ENCODE measurements around the gene MPDZ. TPM values are rescaled to one million over a fixed set of nuclear protein-coding genes. Genes with fewer than 3 reads are reported as not detected.

The MPDZ gene
- total RNA-seq, 4 donors from 2014 or later, result 59.5 to 105 (median 74.3) TPM

DNA sequence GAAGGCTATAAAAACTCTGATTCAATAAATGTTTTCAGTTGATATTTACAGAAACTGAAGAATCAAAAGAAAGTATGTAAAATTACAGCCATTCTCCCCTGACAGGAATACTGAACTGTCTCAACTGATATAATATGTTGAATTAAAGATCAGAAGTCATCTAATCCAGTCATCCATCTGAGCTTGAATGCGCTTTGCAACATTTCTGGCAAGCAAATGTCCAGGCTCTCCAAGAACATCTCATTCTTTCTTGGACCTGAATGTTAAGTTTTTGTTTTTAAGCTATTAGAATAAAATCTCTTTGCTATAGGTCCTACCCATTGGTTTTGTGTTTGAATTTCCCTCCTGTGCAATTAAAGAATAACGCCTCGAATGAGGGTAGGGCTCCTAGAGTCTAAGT lies 120.5 kb downstream of the MPDZ start:
- peaks cover 0 to 54% (median 31%) of the 10 kb centered on the region in 4 donors for H3K36me3 ChIP-seq
- no peak for TF ChIP-seq POLR2AphosphoS5 (IDR thresholded peaks at IDR 0.05)
- TF ChIP-seq, protein P1, sequence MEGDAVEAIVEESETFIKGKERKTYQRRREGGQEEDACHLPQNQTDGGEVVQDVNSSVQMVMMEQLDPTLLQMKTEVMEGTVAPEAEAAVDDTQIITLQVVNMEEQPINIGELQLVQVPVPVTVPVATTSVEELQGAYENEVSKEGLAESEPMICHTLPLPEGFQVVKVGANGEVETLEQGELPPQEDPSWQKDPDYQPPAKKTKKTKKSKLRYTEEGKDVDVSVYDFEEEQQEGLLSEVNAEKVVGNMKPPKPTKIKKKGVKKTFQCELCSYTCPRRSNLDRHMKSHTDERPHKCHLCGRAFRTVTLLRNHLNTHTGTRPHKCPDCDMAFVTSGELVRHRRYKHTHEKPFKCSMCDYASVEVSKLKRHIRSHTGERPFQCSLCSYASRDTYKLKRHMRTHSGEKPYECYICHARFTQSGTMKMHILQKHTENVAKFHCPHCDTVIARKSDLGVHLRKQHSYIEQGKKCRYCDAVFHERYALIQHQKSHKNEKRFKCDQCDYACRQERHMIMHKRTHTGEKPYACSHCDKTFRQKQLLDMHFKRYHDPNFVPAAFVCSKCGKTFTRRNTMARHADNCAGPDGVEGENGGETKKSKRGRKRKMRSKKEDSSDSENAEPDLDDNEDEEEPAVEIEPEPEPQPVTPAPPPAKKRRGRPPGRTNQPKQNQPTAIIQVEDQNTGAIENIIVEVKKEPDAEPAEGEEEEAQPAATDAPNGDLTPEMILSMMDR (IDR thresholded peaks at IDR 0.05), result no peak
- no peak for TF ChIP-seq EP300 (IDR thresholded peaks at IDR 0.05)
- TF ChIP-seq POLR2A (IDR thresholded peaks at IDR 0.05; ENCODE audit: low read depth), result no peak
- H3K4me1 ChIP-seq, result no peaks in the 10 kb centered on the region
- H3K27me3 ChIP-seq, result no peaks in the 10 kb centered on the region
- intact Hi-C loops (cut with DNase I), result no loop called here
- WGBS, result 53% methylated on average over 3 of the region's 3 CpGs
- no peak overlapping the region for H3K4me3 ChIP-seq
- no peaks in the 10 kb centered on the region for H3K9me3 ChIP-seq
- no peak overlapping the region for H3K27ac ChIP-seq (replicated peaks in 1 of 4)
- DNase-seq (ENCODE audit: extremely low spot score), result no peak

DNA sequence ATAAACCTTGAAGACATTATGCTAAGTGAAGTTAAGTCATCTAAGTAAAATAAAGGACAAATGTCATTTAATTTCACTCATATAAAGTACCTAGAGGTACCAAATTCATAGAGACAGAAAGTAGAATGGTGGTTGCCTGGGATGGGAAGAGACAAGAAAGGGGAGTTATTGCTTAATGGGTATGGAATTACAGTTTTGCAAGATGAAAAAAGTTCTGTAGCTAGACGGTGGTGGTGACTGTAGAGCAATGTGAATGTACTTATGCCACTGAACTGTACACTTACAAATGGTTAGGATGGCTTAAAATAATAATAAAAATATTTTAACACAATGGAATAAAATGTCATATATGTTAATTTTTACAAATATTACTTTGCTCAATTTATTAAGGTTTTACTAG lies 128.0 kb downstream of the MPDZ start:
- Histone ChIP-seq H3K9me3 (no peaks in the 10 kb centered on the region), H3K27ac (replicated peaks in 1 of 4) (no peak overlapping the region), H3K4me1 (peaks cover 0 to 12% (median 2%) of the 10 kb centered on the region in 4 donors), H3K27me3 (no peaks in the 10 kb centered on the region), H3K4me3 (no peak overlapping the region), H3K36me3 (peaks cover 10 to 47% (median 27%) of the 10 kb centered on the region in 4 donors)
- 95% methylated on average over 1 of the region's 1 CpG for WGBS
- TF ChIP-seq POLR2AphosphoS5 (IDR thresholded peaks at IDR 0.05) (no peak), EP300 (IDR thresholded peaks at IDR 0.05) (no peak), POLR2A (IDR thresholded peaks at IDR 0.05; ENCODE audit: low read depth) (no peak)
- TF ChIP-seq, protein P1 (IDR thresholded peaks at IDR 0.05), result no peak
- intact Hi-C loops (cut with DNase I), result no loop called here
- DNase-seq (ENCODE audit: extremely low spot score), result no peak

DNA sequence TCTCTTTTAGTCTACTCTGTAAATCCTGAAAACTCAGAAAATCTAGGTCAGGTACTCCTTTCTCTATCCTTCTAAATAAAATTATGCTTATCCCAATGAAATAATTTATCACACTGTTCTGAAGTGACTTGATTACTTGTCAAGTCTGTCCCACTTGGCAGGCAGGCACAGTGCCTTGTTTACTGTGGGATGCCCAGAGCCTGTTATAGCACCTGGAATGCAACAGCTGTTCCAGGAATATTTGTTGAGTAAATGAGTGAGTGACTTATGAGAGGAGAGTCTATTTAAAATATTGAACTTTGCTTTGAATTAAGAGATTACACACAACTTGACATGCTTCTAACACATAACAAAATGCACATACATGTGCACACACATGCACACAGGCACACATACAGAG lies 130.0 kb downstream of the MPDZ start:
- no peak for TF ChIP-seq EP300 (IDR thresholded peaks at IDR 0.05)
- TF ChIP-seq, protein P1 (IDR thresholded peaks at IDR 0.05), result no peak
- TF ChIP-seq POLR2A (IDR thresholded peaks at IDR 0.05; ENCODE audit: low read depth), result no peak
- TF ChIP-seq POLR2AphosphoS5 (IDR thresholded peaks at IDR 0.05), result no peak
- Histone ChIP-seq H3K9me3 (no peaks in the 10 kb centered on the region), H3K4me1 (peaks cover 0 to 22% (median 6%) of the 10 kb centered on the region in 4 donors), H3K27me3 (no peaks in the 10 kb centered on the region), H3K4me3 (no peak overlapping the region), H3K27ac (replicated peaks in 1 of 4) (no peak overlapping the region), H3K36me3 (peaks cover 6 to 46% (median 19%) of the 10 kb centered on the region in 4 donors)
- intact Hi-C loops (cut with DNase I), result no loop called here
- no peak for DNase-seq (ENCODE audit: extremely low spot score)

DNA sequence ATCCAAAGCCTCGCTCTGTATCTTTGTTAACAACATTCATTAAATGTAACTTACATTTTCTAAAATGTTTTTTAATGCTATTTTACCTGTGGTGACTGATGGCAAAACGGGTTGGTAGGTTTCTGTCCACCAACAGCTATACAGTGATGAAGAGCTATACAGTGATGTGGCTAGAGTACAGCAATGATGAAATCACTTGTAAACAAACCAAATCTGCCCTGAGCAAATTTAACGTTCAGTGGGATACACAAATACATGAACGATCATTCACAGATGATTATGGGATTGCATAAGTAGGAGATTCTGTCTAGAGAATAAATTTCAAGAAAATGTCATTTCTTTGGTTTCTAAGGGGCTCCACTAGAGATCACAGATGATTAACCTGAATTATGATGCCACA lies 132.7 kb downstream of the MPDZ start:
- DNase-seq (ENCODE audit: extremely low spot score), result no peak
- peaks cover 3 to 33% (median 10%) of the 10 kb centered on the region in 4 donors for H3K36me3 ChIP-seq
- no peak overlapping the region for H3K27ac ChIP-seq (replicated peaks in 1 of 4)
- intact Hi-C loops (cut with DNase I), result no loop called here
- WGBS, result 76% methylated on average over 4 of the region's 4 CpGs
- no peaks in the 10 kb centered on the region for H3K9me3 ChIP-seq
- H3K27me3 ChIP-seq, result no peaks in the 10 kb centered on the region
- peaks cover 0 to 27% (median 9%) of the 10 kb centered on the region in 4 donors for H3K4me1 ChIP-seq
- no peak overlapping the region for H3K4me3 ChIP-seq
- no peak for TF ChIP-seq EP300 (IDR thresholded peaks at IDR 0.05)
- TF ChIP-seq, protein P1 (IDR thresholded peaks at IDR 0.05), result no peak
- no peak for TF ChIP-seq POLR2AphosphoS5 (IDR thresholded peaks at IDR 0.05)
- TF ChIP-seq POLR2A (IDR thresholded peaks at IDR 0.05; ENCODE audit: low read depth), result no peak

DNA sequence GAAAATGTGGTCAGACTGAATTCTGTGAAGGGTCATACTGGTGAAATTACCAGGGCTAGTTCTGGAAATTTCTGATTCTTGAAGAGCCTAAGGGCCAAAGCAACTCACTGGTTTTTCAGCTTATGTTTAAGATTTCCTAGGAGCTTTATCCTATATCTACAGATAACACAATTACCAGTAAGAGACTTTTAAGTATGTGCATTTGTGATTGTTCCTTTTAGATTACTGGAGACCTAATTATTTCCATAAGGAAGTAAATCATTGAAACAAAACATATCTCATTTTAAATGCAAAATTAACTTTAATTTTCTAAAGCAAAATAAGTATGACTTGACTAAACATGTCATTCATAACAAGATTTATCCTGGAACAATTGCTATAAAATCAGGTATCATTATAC lies 134.2 kb downstream of the MPDZ start:
- no peak overlapping the region for H3K4me3 ChIP-seq
- H3K9me3 ChIP-seq, result no peaks in the 10 kb centered on the region
- DNase-seq (ENCODE audit: extremely low spot score), result no peak
- no peaks in the 10 kb centered on the region for H3K27me3 ChIP-seq
- no peak overlapping the region for H3K27ac ChIP-seq (replicated peaks in 1 of 4)
- TF ChIP-seq POLR2AphosphoS5 (IDR thresholded peaks at IDR 0.05) (no peak), EP300 (IDR thresholded peaks at IDR 0.05) (no peak), POLR2A (IDR thresholded peaks at IDR 0.05; ENCODE audit: low read depth) (no peak)
- TF ChIP-seq, protein P1 (IDR thresholded peaks at IDR 0.05), result no peak
- peaks cover 3 to 26% (median 10%) of the 10 kb centered on the region in 4 donors for H3K36me3 ChIP-seq
- intact Hi-C loops (cut with DNase I), result no loop called here
- H3K4me1 ChIP-seq, result peaks cover 0 to 27% (median 9%) of the 10 kb centered on the region in 4 donors

Data from esophagus muscularis mucosa (tissue), 4 donors.